GDM1 (cell line): ENCODE results near the gene VAX1.

Experiments used
- DNase-seq: peaks from one replicate; lab custom pipeline; 2025; lab: John Stamatoyannopoulos, UW

Gene VAX1

GRCh38 chr10:117163954-117164548 lies 26.0 kb upstream of the VAX1 start:
- DNase-seq, result no peak

DNA sequence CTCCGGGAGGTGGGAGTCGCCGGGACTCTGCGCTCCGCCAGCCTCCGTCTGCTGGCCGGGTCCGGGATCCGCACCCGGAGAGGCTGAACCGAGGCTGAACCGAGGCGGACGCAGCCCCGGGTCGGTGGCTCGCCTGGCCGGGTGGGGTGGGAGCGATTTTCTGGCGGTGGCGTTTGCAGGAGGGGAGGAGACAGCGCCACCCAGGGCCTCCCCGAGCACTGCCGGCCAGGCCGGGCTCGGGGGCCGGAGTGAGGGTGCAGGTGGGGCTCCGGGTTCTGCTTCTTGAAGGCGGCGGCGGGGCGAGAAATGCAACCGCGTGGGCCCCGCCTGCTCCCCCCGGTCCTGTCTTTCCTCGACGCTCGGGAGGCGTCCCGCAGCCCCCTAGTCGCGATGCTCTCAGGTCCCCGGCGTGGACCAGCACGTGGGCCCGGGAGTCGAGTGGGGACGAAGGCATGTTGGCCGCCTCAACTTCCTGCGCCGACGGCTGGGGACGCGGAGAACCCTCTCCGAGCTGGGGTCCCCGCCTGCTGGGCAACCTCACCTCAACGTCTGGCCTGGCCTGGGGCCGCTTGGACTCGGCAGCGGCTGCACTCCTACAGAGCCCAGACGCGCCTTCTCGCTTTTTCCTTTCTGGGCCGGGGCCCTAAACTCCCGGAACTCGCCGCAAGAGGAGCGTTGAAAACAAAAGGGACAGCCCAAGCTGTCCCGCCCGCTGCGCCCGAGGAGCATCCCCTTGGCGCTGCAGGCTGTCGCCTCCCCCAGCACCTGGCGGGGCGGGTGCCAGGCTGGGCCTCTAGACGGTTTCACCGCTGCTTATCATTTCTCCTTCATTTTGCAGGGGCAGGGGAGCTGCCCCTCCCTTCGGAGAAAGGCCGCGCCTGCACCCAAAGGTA lies 25.2 kb upstream of the VAX1 start:
- no peak for DNase-seq

GRCh38 chr10:117162093-117163060 lies 24.3 kb upstream of the VAX1 start:
- no peak for DNase-seq

GRCh38 chr10:117161386-117162033 lies 23.4 kb upstream of the VAX1 start:
- no peak for DNase-seq

GRCh38 chr10:117160567-117160966 lies 22.5 kb upstream of the VAX1 start:
- DNase-seq, result no peak

DNA sequence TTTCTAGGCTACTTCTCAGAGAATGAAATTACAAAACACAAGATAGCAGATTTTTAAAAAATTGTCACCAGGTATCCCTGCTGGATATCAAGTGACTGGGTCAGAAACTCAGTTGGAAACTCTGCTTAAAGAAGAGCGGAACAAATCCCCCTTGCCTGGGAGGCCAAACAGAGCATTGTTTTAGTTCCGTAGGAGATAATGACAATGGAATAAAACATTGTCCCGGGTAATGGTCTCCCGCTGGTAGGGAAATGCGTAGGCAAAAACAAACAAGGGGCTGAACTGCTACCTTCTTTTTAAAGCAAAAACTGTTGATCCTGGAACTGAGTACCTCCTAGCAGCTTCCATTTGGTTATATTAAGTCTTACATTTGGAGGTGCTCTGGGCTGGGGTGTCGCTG lies 21.3 kb upstream of the VAX1 start:
- no peak for DNase-seq

GRCh38 chr10:117158297-117158696 lies 20.2 kb upstream of the VAX1 start:
- no peak for DNase-seq

DNA sequence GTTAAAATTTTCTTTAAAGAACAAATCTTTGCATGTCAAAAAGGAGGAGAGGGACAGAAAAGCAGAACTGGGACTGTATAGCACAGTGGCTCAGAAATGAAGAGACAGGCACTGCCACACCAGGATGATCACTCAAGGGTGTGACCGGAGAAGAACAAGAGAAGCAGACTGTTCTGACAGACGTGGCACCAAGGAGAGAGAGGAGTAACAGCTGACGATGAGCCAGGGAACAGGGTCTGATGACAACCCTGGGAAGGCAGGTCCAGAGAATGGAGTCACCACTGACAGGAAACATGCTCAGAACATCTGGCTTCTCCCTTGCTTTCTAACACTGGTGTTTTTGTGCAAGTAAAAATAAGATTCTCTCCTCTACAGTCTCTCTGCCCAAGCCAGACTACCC lies 14.6 kb upstream of the VAX1 start:
- DNase-seq, result no peak

DNA sequence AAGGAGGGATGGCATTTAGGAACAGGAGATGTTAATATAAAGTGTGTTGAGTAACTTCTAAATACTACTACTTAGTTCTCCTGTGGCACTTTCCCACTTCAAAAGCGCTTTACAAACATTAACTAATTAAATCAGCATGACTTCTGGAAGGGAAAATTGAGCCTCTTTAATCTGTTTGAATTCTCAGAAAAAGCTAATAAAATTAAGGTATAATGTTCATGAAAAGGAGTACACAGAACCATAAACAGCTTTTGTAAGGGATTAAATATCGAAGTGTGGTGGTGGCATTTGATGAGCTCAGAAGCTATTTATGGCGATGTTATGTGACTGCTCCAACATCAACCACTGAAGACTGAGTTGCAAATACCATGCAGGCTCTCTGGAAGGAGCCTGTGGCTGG lies 10.2 kb upstream of the VAX1 start:
- DNase-seq, result no peak

- DNase-seq, result no peak
Observed at GRCh38 chr10:117145019-117145418, 6.9 kb upstream of the VAX1 start.

- no peak for DNase-seq
Observed at GRCh38 chr10:117143103-117143823, 5.2 kb upstream of the VAX1 start.

DNA sequence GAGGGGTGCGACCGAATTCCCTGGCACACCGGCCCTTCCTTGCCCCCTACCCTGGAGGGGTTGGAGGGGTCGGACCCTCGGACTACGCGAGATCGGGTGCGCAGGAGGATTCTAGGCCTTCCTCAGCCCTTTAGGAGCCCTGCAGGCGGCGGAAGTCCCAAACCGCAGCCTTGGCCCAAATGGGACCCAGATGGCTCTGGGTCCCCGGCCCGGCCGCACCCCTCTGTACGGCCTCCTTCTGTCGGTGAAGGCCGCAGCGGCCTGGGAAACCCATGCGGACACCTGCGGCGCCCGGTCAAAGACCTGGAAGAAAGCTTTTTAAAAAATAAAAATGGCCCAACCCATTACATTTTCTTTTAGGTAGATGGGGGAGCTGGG lies 2.4 kb upstream of the VAX1 start:
- DNase-seq, result no peak

- DNase-seq, result no peak
Observed at GRCh38 chr10:117139581-117140524, 1.8 kb upstream of the VAX1 start.

DNA sequence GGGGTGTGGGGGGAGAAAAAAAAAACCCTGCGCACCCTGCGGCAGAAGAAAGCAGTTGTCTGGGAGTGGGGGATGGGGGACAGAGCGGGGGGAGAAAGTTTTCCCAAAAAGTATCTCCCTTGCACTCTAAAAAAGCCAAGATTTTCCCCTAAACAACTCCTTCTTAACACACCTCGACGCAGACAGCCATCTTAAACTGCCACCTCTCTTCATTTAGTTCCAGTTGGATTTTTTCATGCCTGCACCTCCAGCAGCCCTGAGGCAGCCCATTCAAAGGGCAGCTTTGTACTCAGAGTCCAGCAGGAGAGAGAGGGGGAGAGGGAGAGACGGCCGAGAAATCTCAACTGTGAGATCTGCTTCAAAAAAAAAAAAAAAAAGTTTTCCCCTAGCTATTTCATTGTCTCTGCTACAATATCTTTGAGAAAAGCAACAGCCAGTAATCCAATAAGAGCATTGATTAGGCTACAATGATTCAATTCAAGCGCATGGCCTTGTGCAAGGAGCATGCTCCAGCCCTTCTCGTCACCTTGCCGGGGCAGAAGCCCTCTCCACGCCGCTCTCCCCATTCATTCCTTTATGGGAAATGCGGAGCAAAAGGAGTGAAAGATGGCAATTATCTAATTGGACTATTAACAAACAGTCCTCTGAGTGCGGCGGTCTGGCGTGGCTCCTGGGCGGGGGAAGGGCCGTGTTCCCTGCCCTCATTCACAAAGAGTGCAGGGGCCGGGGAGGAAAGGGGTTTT lies 939 bp upstream of the VAX1 start:
- no peak for DNase-seq

GRCh38 chr10:117137031-117137910 lies 799 bp downstream of the VAX1 start:
- no peak for DNase-seq

DNA sequence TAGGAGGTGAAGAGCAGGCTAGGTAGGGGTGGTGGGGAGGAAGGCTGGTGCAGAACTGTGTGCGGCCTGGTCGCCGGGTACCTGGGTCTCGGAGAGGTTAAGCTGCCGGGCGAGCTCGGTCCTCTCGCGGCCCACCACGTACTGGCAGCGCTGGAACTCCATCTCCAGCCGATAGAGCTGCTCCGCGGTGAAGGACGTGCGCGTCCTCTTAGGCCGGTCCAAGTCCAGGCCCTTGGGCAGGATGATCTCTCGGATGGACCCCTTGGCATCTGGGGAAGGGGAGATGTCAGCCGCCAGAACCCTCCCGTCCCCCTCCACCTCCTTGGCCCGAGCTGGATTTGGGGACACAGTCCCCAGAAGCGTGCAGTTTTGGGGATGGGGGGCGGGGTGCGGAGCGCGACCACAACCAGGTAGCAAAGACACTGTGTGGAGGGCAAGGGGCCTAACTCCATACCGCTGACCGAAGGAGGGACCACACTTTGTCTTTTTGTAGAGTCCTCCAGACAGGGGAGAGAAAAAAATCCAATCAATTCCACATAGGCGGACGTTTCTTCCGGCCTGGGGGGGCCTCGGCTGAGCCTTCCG lies 1.6 kb downstream of the VAX1 start:
- no peak for DNase-seq

DNA sequence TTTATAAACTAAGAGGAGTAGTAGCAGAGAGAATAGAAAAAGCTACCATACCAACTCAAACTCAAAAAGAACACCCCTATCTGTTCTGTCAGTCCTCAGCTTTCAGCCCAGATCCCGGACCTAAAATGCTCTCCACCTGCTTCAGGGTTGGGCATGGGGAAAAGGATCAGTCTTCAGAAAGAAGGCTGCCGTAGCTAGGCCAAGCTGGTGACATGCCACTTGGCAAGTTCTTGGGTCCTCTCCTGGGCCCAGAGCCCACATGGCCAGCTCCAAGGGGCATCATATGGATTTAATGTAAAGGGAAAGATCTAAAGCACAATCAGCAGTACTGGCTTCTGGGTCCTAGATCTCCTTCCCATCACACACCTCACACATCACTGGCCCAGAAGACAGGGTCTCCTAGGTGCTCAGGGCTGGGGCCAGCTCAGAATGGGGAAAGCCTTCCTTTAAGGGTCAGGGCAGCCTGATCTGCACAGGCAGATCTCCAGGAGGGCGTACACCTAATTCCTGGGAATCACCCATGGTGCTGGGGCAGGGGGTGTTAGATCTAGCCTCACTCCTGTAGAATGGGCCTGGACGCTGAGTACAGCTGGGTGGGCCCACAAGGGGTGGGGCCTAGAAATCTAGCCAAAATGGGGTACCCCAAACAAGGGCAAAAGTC lies 2.5 kb downstream of the VAX1 start:
- no peak for DNase-seq

- DNase-seq, result no peak
Observed at GRCh38 chr10:117135026-117135372, 3.1 kb downstream of the VAX1 start.
